ENCODE data around the gene EIF2S1.

EIF2S1 gene

GRCh38 chr14:67343601-67344230, 16.4 kb upstream of the EIF2S1 start:
- Histone ChIP-seq H3K4me2 (no peak overlapping the region), H2AFZ (ENCODE audit: low read depth) (no peak overlapping the region), H3K4me1 (ENCODE audit: low read depth, poor library complexity, severe bottlenecking) (no peaks in the 10 kb centered on the region), H3K27ac (no peak overlapping the region), H3K9ac (no peak overlapping the region), H3K36me3 (ENCODE audit: insufficient read depth) (no peaks in the 10 kb centered on the region), H3K4me3 (IDR thresholded peaks at IDR 0.05; ENCODE audit: insufficient read depth, low read depth, low read length) (no peak overlapping the region), H3K27me3 (ENCODE audit: insufficient read depth, low read depth) (no peaks in the 10 kb centered on the region), H4K20me1 (ENCODE audit: insufficient read depth) (no peaks in the 10 kb centered on the region), H3K79me2 (ENCODE audit: insufficient read depth, low read depth) (no peaks in the 10 kb centered on the region)
- TF ChIP-seq, protein P1, sequence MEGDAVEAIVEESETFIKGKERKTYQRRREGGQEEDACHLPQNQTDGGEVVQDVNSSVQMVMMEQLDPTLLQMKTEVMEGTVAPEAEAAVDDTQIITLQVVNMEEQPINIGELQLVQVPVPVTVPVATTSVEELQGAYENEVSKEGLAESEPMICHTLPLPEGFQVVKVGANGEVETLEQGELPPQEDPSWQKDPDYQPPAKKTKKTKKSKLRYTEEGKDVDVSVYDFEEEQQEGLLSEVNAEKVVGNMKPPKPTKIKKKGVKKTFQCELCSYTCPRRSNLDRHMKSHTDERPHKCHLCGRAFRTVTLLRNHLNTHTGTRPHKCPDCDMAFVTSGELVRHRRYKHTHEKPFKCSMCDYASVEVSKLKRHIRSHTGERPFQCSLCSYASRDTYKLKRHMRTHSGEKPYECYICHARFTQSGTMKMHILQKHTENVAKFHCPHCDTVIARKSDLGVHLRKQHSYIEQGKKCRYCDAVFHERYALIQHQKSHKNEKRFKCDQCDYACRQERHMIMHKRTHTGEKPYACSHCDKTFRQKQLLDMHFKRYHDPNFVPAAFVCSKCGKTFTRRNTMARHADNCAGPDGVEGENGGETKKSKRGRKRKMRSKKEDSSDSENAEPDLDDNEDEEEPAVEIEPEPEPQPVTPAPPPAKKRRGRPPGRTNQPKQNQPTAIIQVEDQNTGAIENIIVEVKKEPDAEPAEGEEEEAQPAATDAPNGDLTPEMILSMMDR (conservative IDR thresholded peaks at IDR 0.05; ENCODE audit: low read depth, low read length), result no peak

GRCh38 chr14:67345583-67345982, 14.5 kb upstream of the EIF2S1 start:
- Histone ChIP-seq H3K4me3 (IDR thresholded peaks at IDR 0.05; ENCODE audit: insufficient read depth, low read depth, low read length) (no peak overlapping the region), H3K27ac (no peak overlapping the region), H3K4me2 (no peak overlapping the region), H2AFZ (ENCODE audit: low read depth) (no peak overlapping the region), H3K4me1 (ENCODE audit: low read depth, poor library complexity, severe bottlenecking) (no peaks in the 10 kb centered on the region), H3K9ac (no peak overlapping the region), H3K27me3 (ENCODE audit: insufficient read depth, low read depth) (no peaks in the 10 kb centered on the region), H3K79me2 (ENCODE audit: insufficient read depth, low read depth) (no peaks in the 10 kb centered on the region), H3K36me3 (ENCODE audit: insufficient read depth) (no peaks in the 10 kb centered on the region), H4K20me1 (ENCODE audit: insufficient read depth) (no peaks in the 10 kb centered on the region)
- TF ChIP-seq, protein P1 (conservative IDR thresholded peaks at IDR 0.05; ENCODE audit: low read depth, low read length), result no peak

DNA sequence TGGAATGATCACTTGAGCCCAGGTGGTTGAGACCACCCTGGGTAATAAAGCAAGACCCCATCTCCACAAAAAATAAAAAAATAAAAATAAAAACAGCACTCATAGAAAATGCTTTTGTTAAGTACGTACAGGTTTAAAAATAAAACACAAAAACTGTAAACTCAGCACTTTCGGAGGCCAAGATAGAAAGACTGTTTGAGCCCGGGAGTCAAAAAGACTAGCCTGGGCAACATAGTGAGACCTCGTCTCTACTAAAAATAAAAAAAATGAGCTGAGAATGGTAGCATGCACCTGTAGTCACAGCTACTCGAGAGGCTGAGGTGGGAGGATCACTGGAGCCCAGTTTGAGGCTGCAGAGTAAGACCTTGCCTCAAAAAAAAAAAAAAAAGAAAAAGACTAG, 8.1 kb upstream of the EIF2S1 start:
- Histone ChIP-seq H3K4me1 (ENCODE audit: low read depth, poor library complexity, severe bottlenecking) (peaks cover 13% of the 10 kb centered on the region), H4K20me1 (ENCODE audit: insufficient read depth) (no peaks in the 10 kb centered on the region), H2AFZ (ENCODE audit: low read depth) (no peak overlapping the region), H3K27ac (no peak overlapping the region), H3K4me3 (IDR thresholded peaks at IDR 0.05; ENCODE audit: insufficient read depth, low read depth, low read length) (no peak overlapping the region), H3K9ac (no peak overlapping the region), H3K27me3 (ENCODE audit: insufficient read depth, low read depth) (no peaks in the 10 kb centered on the region), H3K4me2 (no peak overlapping the region), H3K79me2 (ENCODE audit: insufficient read depth, low read depth) (no peaks in the 10 kb centered on the region), H3K36me3 (ENCODE audit: insufficient read depth) (no peaks in the 10 kb centered on the region)
- TF ChIP-seq, protein P1 (conservative IDR thresholded peaks at IDR 0.05; ENCODE audit: low read depth, low read length), result no peak

- TF ChIP-seq, protein P1 (conservative IDR thresholded peaks at IDR 0.05; ENCODE audit: low read depth, low read length), result no peak
- H3K27ac ChIP-seq, result peak overlapping the region; percentile 40; the same call in 1 of the 2 replicates
- H3K4me1 ChIP-seq (ENCODE audit: low read depth, poor library complexity, severe bottlenecking), result peaks cover 39% of the 10 kb centered on the region
- no peaks in the 10 kb centered on the region for H3K27me3 ChIP-seq (ENCODE audit: insufficient read depth, low read depth)
- peaks cover 30% of the 10 kb centered on the region for H3K79me2 ChIP-seq (ENCODE audit: insufficient read depth, low read depth)
- no peak overlapping the region for H2AFZ ChIP-seq (ENCODE audit: low read depth)
- peak overlapping the region; percentile 21; the same call in 1 of the 2 replicates for H3K4me2 ChIP-seq
- H4K20me1 ChIP-seq (ENCODE audit: insufficient read depth), result no peaks in the 10 kb centered on the region
- H3K9ac ChIP-seq, result no peak overlapping the region
- no peak overlapping the region for H3K4me3 ChIP-seq (IDR thresholded peaks at IDR 0.05; ENCODE audit: insufficient read depth, low read depth, low read length)
- H3K36me3 ChIP-seq (ENCODE audit: insufficient read depth), result no peaks in the 10 kb centered on the region
Observed at GRCh38 chr14:67357186-67357968, 2.8 kb upstream of the EIF2S1 start.

Measured in KMS-11 (cell line).